HCT116 (cell line): Measurements from ENCODE around the gene ITGB1. TPM values are rescaled to one million over a fixed set of nuclear protein-coding genes. Genes with fewer than 3 reads are reported as not detected.

Experiments
- ATAC-seq: fragments of 200-7000 bp; cut with Tn5 transposase; 2 replicates; pipeline ENCODE4 v1.9.1; 2020; ENCODE audit warnings: mild to moderate bottlenecking, moderate library complexity
- BruUV-seq: library from RNA; stranded (reverse); fragments of 400-500 nt; replicated peaks from 2 replicates; lab custom pipeline; 2021; lab: Mats Ljungman, UMichigan
- CTCF ChIA-PET: fragments of 300-600 bp; sonication (Branson Sonifier 250); formaldehyde crosslinking; loops from one replicate; lab custom pipeline; 2021; ENCODE audit warnings: antibody characterized with exemption; lab: Charles Lee
- POLR2A ChIA-PET: fragments of 300-600, 350-600 bp; sonication (Branson Sonifier 250); formaldehyde crosslinking; loops from one replicate; lab custom pipeline; 2021; ENCODE audit warnings: antibody characterized with exemption; lab: Charles Lee
- RAD21 ChIA-PET, 2 experiments: fragments of 300-600 bp; sonication (Branson Sonifier 250); formaldehyde crosslinking; loops; one replicate each; lab custom pipeline; 2023; ENCODE audit warnings: low total read pairs in 2 of 2; ENCODE audit not compliant: uncharacterized antibody in 2 of 2, unreplicated experiment in 2 of 2, low non-redundant PET in 1 of 2; lab: Charles Lee
- DNase-seq: peaks from one replicate; pipeline ENCODE4 v3.0.0-alpha.2; 2010; ENCODE audit warnings: low read depth, low spot score
- H2AFZ ChIP-seq: fragments of 200-600 bp; shearing (Covaris generic), sonication (generic); 2 replicates; pipeline ENCODE4 v1.6.1; 2017; ENCODE audit warnings: low read depth, mixed run types, mixed read lengths, antibody characterized with exemption, low read length; ENCODE audit not compliant: poor library complexity, severe bottlenecking
- H3K27ac ChIP-seq: 2 replicates; pipeline ENCODE4 v1.5.1; 2012; ENCODE audit warnings: low read depth, low read length
- H3K27me3 ChIP-seq: fragments of 200-600 bp; sonication (generic); 2 replicates; pipeline ENCODE4 v1.6.1; 2016; ENCODE audit warnings: mixed run types, low read length, mixed read lengths; ENCODE audit not compliant: insufficient read depth
- H3K36me3 ChIP-seq, 2 experiments: fragments of 200-500 bp in 1 of 2; fragments of 200-600 bp in 1 of 2; sonication (Bioruptor generic) in 1 of 2; sonication (generic) in 1 of 2; 2 replicates each; pipeline versions ENCODE4 v1.5.1 to v1.6.1; 2014 to 2016; ENCODE audit warnings: low read length in 2 of 2, inconsistent platforms in 1 of 2, mixed read lengths in 1 of 2, mixed run types in 1 of 2; ENCODE audit not compliant: insufficient read depth in 2 of 2, control insufficient read depth in 1 of 2
- H3K4me1 ChIP-seq, 2 experiments: fragments of 200-600 bp in 1 of 2; sonication (generic) in 1 of 2; 2 replicates each; pipeline versions ENCODE4 v1.5.1 to v1.6.1; 2012 to 2017; ENCODE audit warnings: low read length in 2 of 2, inconsistent platforms in 1 of 2, mild to moderate bottlenecking in 1 of 2, mixed read lengths in 1 of 2, mixed run types in 1 of 2, moderate library complexity in 1 of 2; ENCODE audit not compliant: insufficient read depth in 2 of 2, control insufficient read depth in 1 of 2
- H3K4me2 ChIP-seq: fragments of 200-600 bp; sonication (generic); 2 replicates; pipeline ENCODE4 v1.6.1; 2017; ENCODE audit warnings: mixed run types, low read length, mixed read lengths
- H3K4me3 ChIP-seq, 2 experiments: fragments of 200-600 bp in 1 of 2; sonication (generic) in 1 of 2; replicated peaks in 1 of 2; 2 replicates each; pipeline ENCODE4 v1.5.1; 2011 to 2016; ENCODE audit warnings: low read length in 2 of 2, control low read depth in 1 of 2, low read depth in 1 of 2, mild to moderate bottlenecking in 1 of 2, mixed read lengths in 1 of 2, mixed run types in 1 of 2
- H3K79me2 ChIP-seq: fragments of 200-600 bp; sonication (generic); 2 replicates; pipeline ENCODE4 v1.6.1; 2017; ENCODE audit warnings: mild to moderate bottlenecking, mixed run types, low read length, moderate library complexity, mixed read lengths; ENCODE audit not compliant: insufficient read depth
- H3K9ac ChIP-seq: fragments of 200-600 bp; sonication (generic); 2 replicates; pipeline ENCODE4 v1.6.1; 2016; ENCODE audit warnings: low read length, mixed read lengths
- H3K9me2 ChIP-seq: fragments of 200-600 bp; sonication (generic), shearing (Covaris generic); 2 replicates; pipeline ENCODE4 v1.6.1; 2017; ENCODE audit warnings: mixed run types, mild to moderate bottlenecking, moderate library complexity; ENCODE audit not compliant: insufficient read depth
- H3K9me3 ChIP-seq, 2 experiments: fragments of 200-500 bp in 1 of 2; fragments of 200-600 bp in 1 of 2; sonication (Bioruptor generic) in 1 of 2; sonication (generic) in 1 of 2; 2 replicates each; pipeline ENCODE4 v1.6.1; 2014 to 2017; ENCODE audit warnings: low read length in 2 of 2, mixed read lengths in 2 of 2, inconsistent platforms in 1 of 2, low read depth in 1 of 2, mild to moderate bottlenecking in 1 of 2, mixed run types in 1 of 2, moderate library complexity in 1 of 2; ENCODE audit not compliant: control insufficient read depth in 1 of 2, insufficient read depth in 1 of 2
- H4K20me1 ChIP-seq: fragments of 200-600 bp; sonication (generic), shearing (Covaris generic); 2 replicates; pipeline ENCODE4 v1.6.1; 2017; ENCODE audit warnings: mixed run types, mild to moderate bottlenecking, moderate library complexity; ENCODE audit not compliant: insufficient read depth
- CBX3 ChIP-seq: IDR thresholded peaks from 2 replicates; pipeline ENCODE4 v1.6.1; 2012; ENCODE audit warnings: low read depth
- CEBPB ChIP-seq: IDR thresholded peaks from 2 replicates; pipeline ENCODE4 v1.6.1; 2012; ENCODE audit warnings: low read depth
- EGR1 ChIP-seq: IDR thresholded peaks from 2 replicates; pipeline ENCODE4 v1.6.1; 2012; ENCODE audit warnings: low read depth
- FOSL1 ChIP-seq: IDR thresholded peaks from 2 replicates; pipeline ENCODE4 v1.6.1; 2012; ENCODE audit warnings: low read depth
- JUND ChIP-seq: IDR thresholded peaks from 2 replicates; pipeline ENCODE4 v1.6.1; 2012
- MAX ChIP-seq: IDR thresholded peaks from 2 replicates; pipeline ENCODE4 v1.6.1; 2012
- POLR2A ChIP-seq: IDR thresholded peaks from 2 replicates; pipeline ENCODE4 v1.7.0; 2011; ENCODE audit warnings: borderline replicate concordance; ENCODE audit not compliant: insufficient read depth, insufficient read length; ENCODE audit errors: extremely low read depth
- POLR2AphosphoS5 ChIP-seq: IDR thresholded peaks from 2 replicates; pipeline ENCODE4 v1.6.1; 2011; ENCODE audit warnings: mild to moderate bottlenecking, low read depth, low read length, moderate library complexity
- RAD21 ChIP-seq: IDR thresholded peaks from 2 replicates; pipeline ENCODE4 v1.6.1; 2012; ENCODE audit warnings: low read depth, mild to moderate bottlenecking
- SP1 ChIP-seq: IDR thresholded peaks from 2 replicates; pipeline ENCODE4 v1.6.1; 2012; ENCODE audit warnings: low read depth
- SRF ChIP-seq: IDR thresholded peaks from 2 replicates; pipeline ENCODE4 v1.6.1; 2012; ENCODE audit warnings: low read depth
- TCF7L2 ChIP-seq: IDR thresholded peaks from 2 replicates; pipeline ENCODE4 v1.7.0; 2011; ENCODE audit warnings: borderline replicate concordance, inconsistent platforms; ENCODE audit not compliant: insufficient read depth, insufficient read length; ENCODE audit errors: extremely low read depth
- YY1 ChIP-seq: IDR thresholded peaks from 2 replicates; pipeline ENCODE4 v1.6.1; 2011; ENCODE audit warnings: low read length, low read depth, moderate library complexity, mild to moderate bottlenecking; ENCODE audit not compliant: insufficient replicate concordance; ENCODE audit errors: extremely low read depth
- ZFX ChIP-seq: fragments of 450-650 bp; IDR thresholded peaks from 2 replicates; pipeline ENCODE4 v1.6.1; 2017
- ZNF274 ChIP-seq: fragments of 200-500 bp; sonication (Bioruptor generic); IDR thresholded peaks from 2 replicates; pipeline ENCODE4 v1.6.1; 2014; ENCODE audit warnings: mild to moderate bottlenecking, low read depth, low read length, inconsistent platforms
- intact Hi-C: fragments of 100-400 bp; cut with micrococcal nuclease; formaldehyde crosslinking; loops from 2 replicates; pipeline ENCODE4 v1.10.0; 2022
- total RNA-seq: library from RNA; stranded (reverse); gene quantifications from one replicate; pipeline ENCODE4 v1.2.1, GENCODE V29; 2021; ENCODE audit not compliant: unreplicated experiment

Gene ITGB1
- total RNA-seq, 1 experiment from 2014 or later = 366 TPM

- H3K4me1 ChIP-seq = peaks cover 39 to 64% of the 10 kb centered on the region in 2 experiments
- RAD21 ChIA-PET = interaction anchor here in 1 of 2 experiments (0.8 kb wide), 1 partner anchor 140 kb away, joined by 5 read pairs; no protein-coding TSS in a partner anchor
Measured at GRCh38 chr10:33005322-33006301, 47.6 kb upstream of the ITGB1 start.

More at GRCh38 chr10:33005322-33006301, 47.6 kb upstream of the ITGB1 start:
- peak overlapping the region; percentile 64 for H3K9ac ChIP-seq
- no peaks in the 10 kb centered on the region for H3K79me2 ChIP-seq
- ChIA-PET CTCF (no interaction called here), POLR2A (interaction anchor here (0.7 to 1.6 kb wide), 5 partner anchors 20 to 44 kb away, joined by 3 to 7 read pairs (median 3); no protein-coding TSS in a partner anchor)
- H2AFZ ChIP-seq = peak overlapping the region; percentile 44
- H3K9me2 ChIP-seq = no peaks in the 10 kb centered on the region
- H3K27ac ChIP-seq = peak overlapping the region; percentile 79
- DNase-seq (peak; percentile 89), ATAC-seq (peak; percentile 81)
- TSS peak; percentile 84 for BruUV-seq
- TF ChIP-seq FOSL1 = peak; percentile 78
- peak; percentile 42 for TF ChIP-seq RAD21
- no peak for TF ChIP-seq ZFX
- TF ChIP-seq SRF = peak; percentile 97
- peak; percentile 74 for TF ChIP-seq MAX
- peak; percentile 66 for TF ChIP-seq SP1
- TF ChIP-seq EGR1 = 0 out of 2 replicates have a peak, but pooled peaks have one; percentile 2
- TF ChIP-seq POLR2AphosphoS5 = peak; percentile 56; the same call in 1 of the 2 replicates
- TF ChIP-seq TCF7L2 = peak; percentile 48
- peak; percentile 83 for TF ChIP-seq CEBPB
- TF ChIP-seq JUND = peak; percentile 72
- peak; percentile 10 for TF ChIP-seq YY1
- no peak for TF ChIP-seq ZNF274
- peak; percentile 80 for TF ChIP-seq CBX3
- TF ChIP-seq POLR2A = no peak
- H3K27me3 ChIP-seq = no peaks in the 10 kb centered on the region
- H3K9me3 ChIP-seq = no peaks in the 10 kb centered on the region
- peak overlapping the region; percentile 42 to 51 for H3K4me3 ChIP-seq
- peak overlapping the region; percentile 75 for H3K4me2 ChIP-seq
- no peaks in the 10 kb centered on the region for H3K36me3 ChIP-seq
- H4K20me1 ChIP-seq = no peaks in the 10 kb centered on the region
- intact Hi-C loops = loop anchor here (1.0 to 5.0 kb wide), 6 partner anchors 22 to 658 kb away; partner anchors contain the start of genes EPC1 and ITGB1
